ENCODE results near the gene DHCR24.

- TF ChIP-seq CTCF (IDR thresholded peaks at IDR 0.05; ENCODE audit: low read length) (no peak), EZH2phosphoT487 (IDR thresholded peaks at IDR 0.05; ENCODE audit: low read length) (no peak)
Measured at GRCh38 chr1:54800041-54800898, 86.7 kb downstream of the DHCR24 start.
